ENCODE results near the gene FRMPD2. TPM values are rescaled to one million over a fixed set of nuclear protein-coding genes. Genes with fewer than 3 reads are reported as not detected.

The FRMPD2 gene
- total and polyA plus RNA-seq, 11 donors, result 0.20 to 0.66 TPM; not detected in 9

GRCh38 chr10:48299692-48300091 lies 25.2 kb upstream of the FRMPD2 start:
- no peaks in the 10 kb centered on the region for H3K9me3 ChIP-seq
- ATAC-seq (no peak), DNase-seq (no peak)
- no peaks in the 10 kb centered on the region for H3K36me3 ChIP-seq
- H3K4me3 ChIP-seq, result no peak overlapping the region
- no peak overlapping the region for H3K27ac ChIP-seq
- no peak for TF ChIP-seq CTCF (IDR thresholded peaks at IDR 0.05)
- no peak for TF ChIP-seq POLR2A (IDR thresholded peaks at IDR 0.05)
- 0 to 90% (median 41%) methylated on average over 1 of the region's 1 CpG for WGBS, 4 donors
- no peaks in the 10 kb centered on the region for H3K4me1 ChIP-seq
- H3K27me3 ChIP-seq, result no peaks in the 10 kb centered on the region
- intact Hi-C loops (cut with DNase I), result no loop called here

- no peaks in the 10 kb centered on the region for H3K36me3 ChIP-seq
- no peak for ATAC-seq
- no peaks in the 10 kb centered on the region for H3K27me3 ChIP-seq
- H3K27ac ChIP-seq, result no peak overlapping the region
- H3K9me3 ChIP-seq, result no peaks in the 10 kb centered on the region
- no peaks in the 10 kb centered on the region for H3K4me1 ChIP-seq
- no peak for DNase-seq
- H3K4me3 ChIP-seq, result no peak overlapping the region
- WGBS, 4 donors, result 78 to 88% (median 83%) methylated on average over 7 of the region's 7 CpGs
- intact Hi-C loops (cut with DNase I), result no loop called here
- TF ChIP-seq CTCF (IDR thresholded peaks at IDR 0.05) (no peak), POLR2A (IDR thresholded peaks at IDR 0.05) (no peak)
Measured at GRCh38 chr10:48299066-48299465, 24.6 kb upstream of the FRMPD2 start.

- ATAC-seq (no peak), DNase-seq (no peak)
- intact Hi-C loops (cut with DNase I), result no loop called here
- no peaks in the 10 kb centered on the region for H3K4me1 ChIP-seq
- no peak overlapping the region for H3K4me3 ChIP-seq
- H3K36me3 ChIP-seq, result no peaks in the 10 kb centered on the region
- whole genome bisulfite sequencing, 4 donors, result 68 to 77% (median 73%) methylated on average over 4 of the region's 4 CpGs
- no peak for TF ChIP-seq POLR2A (IDR thresholded peaks at IDR 0.05)
- H3K9me3 ChIP-seq, result no peaks in the 10 kb centered on the region
- H3K27ac ChIP-seq, result no peak overlapping the region
- no peaks in the 10 kb centered on the region for H3K27me3 ChIP-seq
Measured at GRCh38 chr10:48296576-48297098, 22.1 kb upstream of the FRMPD2 start.

GRCh38 chr10:48294431-48294830 lies 19.9 kb upstream of the FRMPD2 start:
- ATAC-seq, result no peak
- TF ChIP-seq POLR2A (IDR thresholded peaks at IDR 0.05) (no peak), CTCF (IDR thresholded peaks at IDR 0.05) (no peak)
- Histone ChIP-seq H3K36me3 (no peaks in the 10 kb centered on the region), H3K9me3 (no peaks in the 10 kb centered on the region), H3K27ac (no peak overlapping the region), H3K4me3 (no peak overlapping the region), H3K27me3 (no peaks in the 10 kb centered on the region), H3K4me1 (peaks cover 0 to 6% (median under 1%) of the 10 kb centered on the region in 12 donors)
- 79 to 89% (median 83%) methylated on average over 2 of the region's 2 CpGs for WGBS, 4 donors
- DNase-seq, result no peak
- intact Hi-C loops (cut with DNase I), result no loop called here

- Histone ChIP-seq H3K4me3 (no peak overlapping the region), H3K9me3 (no peaks in the 10 kb centered on the region), H3K27ac (no peak overlapping the region), H3K4me1 (peaks cover 0 to 13% (median 3%) of the 10 kb centered on the region in 12 donors), H3K27me3 (no peaks in the 10 kb centered on the region), H3K36me3 (no peaks in the 10 kb centered on the region)
- 92 to 94% (median 93%) methylated on average over 3 of the region's 3 CpGs for WGBS, 4 donors
- no peak for DNase-seq
- TF ChIP-seq CTCF (IDR thresholded peaks at IDR 0.05) (no peak), POLR2A (IDR thresholded peaks at IDR 0.05) (no peak)
- no peak for ATAC-seq
- intact Hi-C loops (cut with DNase I), result no loop called here
Measured at GRCh38 chr10:48292616-48293015, 18.1 kb upstream of the FRMPD2 start.

All from heart left ventricle (tissue), 16 donors.